IPS-11a (cell line): ENCODE results near the gene MAML3.

Experiments
- H3K4me3 ChIP-seq: one replicate; pipeline ENCODE4 v1.5.1; 2013; ENCODE audit warnings: low read depth, low read length, control low read depth

MAML3 gene

DNA sequence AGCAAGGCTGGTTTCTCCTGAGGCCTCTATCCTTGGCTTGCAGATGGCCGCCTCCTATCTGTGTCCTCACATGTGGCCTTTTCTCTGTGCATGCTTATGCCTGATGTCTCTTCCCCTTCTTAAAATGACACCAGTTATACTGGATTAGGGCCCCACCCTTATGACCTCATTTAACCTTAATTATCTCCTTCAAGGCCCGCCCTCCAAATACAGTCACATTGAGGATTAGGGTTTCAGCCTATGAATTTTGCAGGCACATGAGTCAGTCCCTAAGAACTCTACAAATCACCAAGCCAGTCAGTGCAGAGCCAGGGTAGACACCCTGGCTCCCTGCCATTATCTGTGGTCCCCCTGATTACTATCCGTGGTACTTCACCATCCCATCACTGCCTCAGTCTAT is 51.6 kb downstream of the MAML3 start:
- H3K4me3 ChIP-seq = no peak overlapping the region

DNA sequence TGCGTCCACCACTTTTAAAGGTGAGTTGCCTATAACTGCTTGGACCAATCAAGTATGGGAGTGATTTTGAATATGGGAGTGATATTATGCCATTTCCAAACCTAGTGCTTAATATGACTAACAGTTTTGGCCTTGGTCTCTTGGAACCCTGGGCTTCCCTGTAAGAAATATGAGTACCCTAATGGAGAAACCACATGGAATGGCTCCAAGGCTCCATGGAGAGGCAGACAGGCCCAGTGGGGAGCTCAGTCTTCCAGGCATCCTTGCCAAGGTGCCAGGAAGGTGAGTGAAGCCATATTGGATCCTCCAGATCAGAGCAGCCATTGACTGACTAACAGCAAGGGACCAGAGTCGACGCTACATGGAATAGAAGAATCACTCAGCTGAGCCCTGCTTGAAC is 53.2 kb downstream of the MAML3 start:
- H3K4me3 ChIP-seq = no peak overlapping the region

DNA sequence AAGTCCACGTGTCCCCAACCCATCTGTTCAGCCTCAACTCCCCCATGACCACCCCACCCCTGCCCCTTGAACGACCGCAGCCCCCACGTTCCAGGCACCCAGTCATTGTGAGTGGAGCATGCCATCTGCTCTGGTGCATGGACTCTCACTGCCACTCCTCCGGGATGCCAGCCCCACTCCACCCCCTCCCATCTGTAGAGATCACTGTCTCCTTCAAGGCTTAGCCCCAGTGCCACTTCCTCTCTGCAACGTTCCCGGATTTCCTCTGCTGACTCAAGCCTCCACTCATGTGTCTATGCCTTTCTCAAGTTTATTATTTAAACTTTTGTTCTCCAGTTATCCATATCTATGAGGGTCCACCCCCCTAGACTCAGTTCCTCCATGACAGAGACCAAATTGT is 54.0 kb downstream of the MAML3 start:
- no peak overlapping the region for H3K4me3 ChIP-seq

DNA sequence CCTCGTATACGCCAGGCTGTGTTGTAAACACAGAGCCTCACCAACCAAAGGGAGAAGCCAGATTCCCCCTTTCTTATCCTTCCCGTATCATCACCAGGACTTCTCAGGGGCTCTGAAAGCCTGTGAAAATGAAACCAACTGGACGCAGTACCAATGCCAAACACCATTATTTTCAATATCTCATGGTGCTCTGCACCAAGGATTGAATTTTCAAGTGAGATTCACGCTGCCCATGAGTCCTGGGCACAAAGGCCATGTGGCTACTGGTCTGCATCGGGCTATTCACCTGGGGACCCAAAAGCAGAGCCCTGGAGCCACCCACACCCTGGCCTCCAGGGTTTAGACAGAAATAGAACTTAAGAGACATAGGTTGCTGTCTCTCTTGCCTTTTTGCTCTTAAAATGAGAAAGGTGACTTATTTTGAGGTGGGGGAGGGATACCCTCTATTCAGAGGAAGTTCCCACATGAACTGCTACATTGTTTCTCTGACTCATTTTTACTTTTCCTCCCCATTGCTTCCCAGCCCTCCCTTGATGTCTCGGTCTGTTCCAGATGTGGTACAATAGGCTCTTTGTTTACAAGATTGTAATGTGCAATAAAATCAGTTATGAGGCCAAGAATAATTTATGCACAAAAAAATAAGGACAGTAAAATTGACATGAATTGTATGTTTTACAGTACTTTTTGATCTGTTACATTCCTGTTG is 55.4 kb downstream of the MAML3 start:
- no peak overlapping the region for H3K4me3 ChIP-seq

- no peak overlapping the region for H3K4me3 ChIP-seq
Measured at GRCh38 chr4:140097572-140097971, 56.4 kb downstream of the MAML3 start.

DNA sequence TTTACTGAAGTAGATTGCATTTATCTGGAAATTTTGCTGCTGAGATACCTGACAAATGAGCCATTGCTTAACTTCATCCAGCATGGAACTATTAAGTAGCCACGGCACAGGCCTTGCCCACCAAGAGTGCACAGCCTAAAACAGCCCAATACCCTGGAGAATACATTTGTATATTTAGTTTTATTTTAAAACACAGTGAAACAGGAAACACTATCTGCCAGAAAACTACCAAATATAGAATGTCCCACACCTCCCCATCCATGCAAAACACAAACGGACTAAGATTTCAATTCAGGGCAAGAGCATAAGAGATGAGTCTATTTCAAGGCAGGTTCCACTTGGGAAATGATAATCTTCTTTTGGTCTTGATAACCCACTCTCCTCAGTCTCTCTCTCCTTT is 57.1 kb downstream of the MAML3 start:
- H3K4me3 ChIP-seq = no peak overlapping the region

- no peak overlapping the region for H3K4me3 ChIP-seq
Measured at GRCh38 chr4:140096483-140096861, 57.5 kb downstream of the MAML3 start.

DNA sequence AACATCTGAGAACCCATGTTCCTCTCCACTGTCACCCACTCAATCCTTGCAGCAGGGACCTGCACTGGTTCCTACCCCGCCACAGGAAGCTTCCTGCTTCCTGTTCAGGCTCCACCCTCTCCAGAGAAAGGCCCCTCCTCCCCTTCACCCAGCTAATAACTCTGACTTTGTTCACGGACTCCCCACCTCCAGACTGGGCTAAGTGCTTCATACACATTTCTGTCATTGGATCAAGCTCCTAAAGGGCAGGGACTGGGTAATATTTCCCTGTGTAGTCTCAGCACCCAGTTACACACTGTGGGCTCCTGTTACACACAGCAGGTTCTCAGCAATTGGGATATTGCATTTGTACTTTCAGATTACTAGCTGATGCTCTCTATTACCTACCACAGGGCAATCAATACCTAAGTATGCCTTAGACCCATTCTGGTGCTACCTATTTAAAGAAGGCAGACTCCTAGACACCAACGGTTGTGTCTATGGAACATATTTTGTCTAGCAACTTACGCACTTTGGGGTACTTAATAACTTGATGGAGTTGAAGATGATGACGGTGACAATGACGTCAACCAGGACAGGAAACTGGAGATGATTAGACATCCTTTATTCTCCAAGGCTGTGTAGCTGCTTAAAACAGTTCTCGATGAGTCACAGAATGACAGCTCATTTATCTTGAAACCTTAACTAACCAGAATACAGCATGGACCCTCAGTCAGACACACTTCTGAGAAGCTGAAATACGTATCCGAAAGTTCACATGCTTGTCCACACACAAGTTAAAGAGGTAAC is 58.1 kb downstream of the MAML3 start:
- no peak overlapping the region for H3K4me3 ChIP-seq

- no peak overlapping the region for H3K4me3 ChIP-seq
Measured at GRCh38 chr4:140094438-140095420, 59.3 kb downstream of the MAML3 start.

GRCh38 chr4:140092094-140092851 is 61.7 kb downstream of the MAML3 start:
- H3K4me3 ChIP-seq = no peak overlapping the region

- no peak overlapping the region for H3K4me3 ChIP-seq
Measured at GRCh38 chr4:140091305-140091704, 62.7 kb downstream of the MAML3 start.

GRCh38 chr4:140090215-140090731 is 63.7 kb downstream of the MAML3 start:
- H3K4me3 ChIP-seq = no peak overlapping the region

GRCh38 chr4:140089216-140089615 is 64.8 kb downstream of the MAML3 start:
- H3K4me3 ChIP-seq = no peak overlapping the region

GRCh38 chr4:140088323-140088967 is 65.5 kb downstream of the MAML3 start:
- H3K4me3 ChIP-seq = no peak overlapping the region

- H3K4me3 ChIP-seq = no peak overlapping the region
Measured at GRCh38 chr4:140085881-140086280, 68.1 kb downstream of the MAML3 start.

DNA sequence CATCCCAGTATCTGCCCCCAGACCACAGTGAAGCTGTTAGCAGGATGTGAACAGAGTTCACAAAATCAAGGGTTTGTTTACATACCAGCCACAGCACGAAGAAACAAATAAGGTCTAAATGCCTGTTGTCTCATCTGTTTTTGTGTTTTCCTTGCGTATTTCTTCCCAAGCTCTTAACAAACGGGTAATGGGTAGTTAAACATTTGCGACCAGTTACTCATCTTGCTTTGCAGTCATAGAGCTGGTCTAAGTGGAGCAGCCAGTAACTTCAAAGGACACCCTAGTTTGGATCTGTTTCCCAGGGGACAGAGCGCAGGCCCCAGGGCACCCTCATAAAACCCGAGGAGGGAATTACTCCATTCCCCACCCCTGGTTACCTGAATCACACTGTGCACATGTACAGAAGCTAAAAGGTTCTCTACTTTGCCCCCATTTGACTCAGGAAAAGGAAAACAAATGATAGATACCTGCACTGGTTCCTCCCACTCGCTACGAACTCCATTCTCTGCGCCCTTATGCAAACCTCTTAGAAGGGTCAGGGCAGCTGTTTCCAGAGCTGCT is 68.8 kb downstream of the MAML3 start:
- no peak overlapping the region for H3K4me3 ChIP-seq

- no peak overlapping the region for H3K4me3 ChIP-seq
Measured at GRCh38 chr4:140084385-140084784, 69.6 kb downstream of the MAML3 start.

- no peak overlapping the region for H3K4me3 ChIP-seq
Measured at GRCh38 chr4:140082391-140082755, 71.6 kb downstream of the MAML3 start.

DNA sequence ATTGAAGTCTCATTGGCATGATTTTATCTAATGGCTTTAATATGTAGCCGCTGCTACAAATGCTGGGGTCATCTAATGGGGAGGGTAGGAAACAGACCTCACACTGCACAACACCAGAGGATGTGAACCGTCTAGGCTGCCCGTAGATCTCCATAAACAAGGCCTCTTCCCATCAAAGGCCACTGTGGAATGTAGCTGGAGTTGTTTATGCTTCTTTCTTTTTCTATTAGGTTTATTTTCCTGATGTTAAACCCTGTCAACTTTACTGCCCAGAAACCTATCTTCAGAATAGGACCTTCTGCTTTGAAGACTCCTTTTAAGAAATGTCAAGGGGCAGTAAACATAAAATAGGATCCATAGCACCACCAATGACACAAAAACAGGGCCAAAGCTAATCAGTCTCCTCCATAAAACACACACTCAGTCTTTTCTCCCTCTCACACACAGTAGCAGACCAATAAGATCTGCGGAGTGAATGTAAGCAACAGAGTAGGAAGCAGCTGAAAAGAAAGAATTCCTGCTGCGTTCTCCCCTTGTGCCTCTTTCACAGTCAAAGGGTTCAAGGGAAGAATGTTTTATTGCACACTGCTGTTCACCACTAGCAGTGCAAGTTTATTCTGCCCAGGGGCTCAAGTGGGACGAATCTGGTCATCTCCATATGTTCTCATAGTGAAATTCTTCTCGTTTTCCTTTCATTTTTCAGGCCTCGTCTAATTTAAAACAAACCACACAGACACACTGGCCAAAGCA is 72.2 kb downstream of the MAML3 start:
- no peak overlapping the region for H3K4me3 ChIP-seq
